ENCODE measurements around the gene PAIP1.
"Not testable (repeated sequence)": the region's sequence is repeated elsewhere in the genome, so short reads cannot be mapped to it uniquely, and the experiment has no call there.

PAIP1 gene

GRCh38 chr5:43556857-43557542 is at the start of gene PAIP1:
PAIP1 (minus strand) TSS chr5:43557077; CDS start chr5:43556846, 231 bp downstream.
- peak; percentile 85 for DNase-seq

- no peak for DNase-seq
Measured at GRCh38 chr5:43606351-43606750, 49.5 kb upstream of the PAIP1 start.

GRCh38 chr5:43604699-43605098 is 47.8 kb upstream of the PAIP1 start:
- DNase-seq: no peak

- DNase-seq: peak; percentile 86
Measured at GRCh38 chr5:43603344-43604217, 46.7 kb upstream of the PAIP1 start.

GRCh38 chr5:43602461-43603343 is 45.8 kb upstream of the PAIP1 start, which contains the start of gene NNT:
NNT (plus strand) TSS chr5:43603180; CDS start chr5:43609196, 6,016 bp downstream.
- peak; percentile 62 for DNase-seq

GRCh38 chr5:43601454-43602260 is 44.8 kb upstream of the PAIP1 start:
- peak; percentile 54 for DNase-seq

GRCh38 chr5:43598927-43599326 is 42.0 kb upstream of the PAIP1 start:
- DNase-seq: not testable (repeated sequence)

GRCh38 chr5:43592363-43592762 is 35.5 kb upstream of the PAIP1 start:
- peak; percentile 69 for DNase-seq

GRCh38 chr5:43590700-43591099 is 33.8 kb upstream of the PAIP1 start:
- no peak for DNase-seq

- no peak for DNase-seq
Measured at GRCh38 chr5:43589310-43589709, 32.4 kb upstream of the PAIP1 start.

- DNase-seq: no peak
Measured at GRCh38 chr5:43588842-43589241, 32.0 kb upstream of the PAIP1 start.

GRCh38 chr5:43584166-43584699 is 27.4 kb upstream of the PAIP1 start:
- no peak for DNase-seq

GRCh38 chr5:43583724-43584123 is 26.8 kb upstream of the PAIP1 start:
- DNase-seq: no peak

GRCh38 chr5:43582082-43583005 is 25.5 kb upstream of the PAIP1 start:
- DNase-seq: no peak

- DNase-seq: no peak
Measured at GRCh38 chr5:43581398-43581797, 24.5 kb upstream of the PAIP1 start.

- DNase-seq: not testable (repeated sequence)
Measured at GRCh38 chr5:43580402-43581210, 23.7 kb upstream of the PAIP1 start.

GRCh38 chr5:43573058-43573457 is 16.2 kb upstream of the PAIP1 start:
- no peak for DNase-seq

- no peak for DNase-seq
Measured at GRCh38 chr5:43572357-43572756, 15.5 kb upstream of the PAIP1 start.

- no peak for DNase-seq
Measured at GRCh38 chr5:43571237-43571636, 14.4 kb upstream of the PAIP1 start.

Data from inflammatory macrophage treated with lipopolysaccharide for 4 hours (primary cell).